ENCODE measurements around the gene RBFOX1.

RBFOX1 gene

GRCh38 chr16:7505495-7505894, 172.8 kb downstream of the RBFOX1 start:
- in situ Hi-C loops (cut with MboI; ENCODE audit: low pct_unique_long_range_greater_than_20kb, low sequenced_read_pairs, unreplicated experiment): no loop called here
- DNase-seq (ENCODE audit: low spot score): no peak
- no peak for TF ChIP-seq CTCF (IDR thresholded peaks at IDR 0.05; ENCODE audit: extremely low read depth, insufficient read depth, missing control alignments)

- TF ChIP-seq CTCF (IDR thresholded peaks at IDR 0.05; ENCODE audit: extremely low read depth, insufficient read depth, missing control alignments): no peak
- in situ Hi-C loops (cut with MboI; ENCODE audit: low pct_unique_long_range_greater_than_20kb, low sequenced_read_pairs, unreplicated experiment): no loop called here
These were observed 173.7 kb downstream of the RBFOX1 start for GRCh38 chr16:7506363-7506762.

GRCh38 chr16:7508656-7509055, 176.0 kb downstream of the RBFOX1 start:
- no peak for DNase-seq (ENCODE audit: low spot score)
- in situ Hi-C loops (cut with MboI; ENCODE audit: low pct_unique_long_range_greater_than_20kb, low sequenced_read_pairs, unreplicated experiment): no loop called here
- TF ChIP-seq CTCF (IDR thresholded peaks at IDR 0.05; ENCODE audit: extremely low read depth, insufficient read depth, missing control alignments): no peak

More at GRCh38 chr16:7506363-7506762, 173.7 kb downstream of the RBFOX1 start:
- DNase-seq (ENCODE audit: low spot score): no peak

- TF ChIP-seq CTCF (IDR thresholded peaks at IDR 0.05; ENCODE audit: extremely low read depth, insufficient read depth, missing control alignments): no peak
- no peak for DNase-seq (ENCODE audit: low spot score)
- in situ Hi-C loops (cut with MboI; ENCODE audit: low pct_unique_long_range_greater_than_20kb, low sequenced_read_pairs, unreplicated experiment): no loop called here
These were observed 177.4 kb downstream of the RBFOX1 start for GRCh38 chr16:7509963-7510601.

GRCh38 chr16:7511549-7512260, 179.1 kb downstream of the RBFOX1 start:
- no peak for DNase-seq (ENCODE audit: low spot score)
- in situ Hi-C loops (cut with MboI; ENCODE audit: low pct_unique_long_range_greater_than_20kb, low sequenced_read_pairs, unreplicated experiment): no loop called here
- no peak for TF ChIP-seq CTCF (IDR thresholded peaks at IDR 0.05; ENCODE audit: extremely low read depth, insufficient read depth, missing control alignments)

GRCh38 chr16:7512503-7512902, 179.9 kb downstream of the RBFOX1 start:
- in situ Hi-C loops (cut with MboI; ENCODE audit: low pct_unique_long_range_greater_than_20kb, low sequenced_read_pairs, unreplicated experiment): no loop called here
- TF ChIP-seq CTCF (IDR thresholded peaks at IDR 0.05; ENCODE audit: extremely low read depth, insufficient read depth, missing control alignments): no peak
- DNase-seq (ENCODE audit: low spot score): no peak
